Activated CD4-positive, alpha-beta T cell treated with anti-CD3 and anti-CD28 coated beads, Interleukin-2, amount 50 U/mL, for 16 hours (primary cell): ENCODE results near the gene POLDIP2.

Source experiments
- DNase-seq: peaks from one replicate; pipeline ENCODE4 v3.0.0-alpha.2; 2020

POLDIP2 gene

GRCh38 chr17:28335201-28335958, 21.9 kb downstream of the POLDIP2 start, which contains the start of the genes IFT20 and TNFAIP1:
Gene IFT20 (minus strand): TSS chr17:28335472. CDS start chr17:28331985, 3,487 bp downstream.
Gene TNFAIP1 (plus strand): TSS chr17:28335761. CDS start chr17:28339522, 3,761 bp downstream.
- DNase-seq: peak; percentile 99

DNA sequence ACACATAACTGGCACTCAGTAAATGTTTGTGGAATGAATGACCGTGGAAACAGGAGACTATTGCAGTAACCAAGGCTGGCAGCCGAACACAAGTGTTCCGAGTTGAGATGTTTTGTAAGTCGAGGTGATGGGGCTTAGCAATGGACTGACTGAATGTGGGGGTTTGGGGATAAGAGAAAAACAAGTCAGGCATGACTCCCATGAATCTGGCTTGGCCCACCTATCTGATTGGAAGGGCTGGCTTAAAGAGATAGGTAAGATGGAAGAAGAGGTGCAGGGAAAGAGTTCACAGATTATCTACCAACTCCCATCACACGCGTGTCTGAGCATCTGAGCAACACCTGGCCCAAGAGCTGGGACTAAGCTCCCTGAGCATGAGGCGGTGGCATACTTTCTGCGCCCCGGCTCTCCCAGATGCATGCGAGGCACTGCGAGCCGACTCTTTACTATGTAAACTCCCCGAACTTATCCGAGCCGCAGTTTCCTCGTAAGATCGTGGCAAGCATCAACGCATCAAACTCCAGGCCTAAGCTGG, 22.6 kb downstream of the POLDIP2 start:
- no peak for DNase-seq

DNA sequence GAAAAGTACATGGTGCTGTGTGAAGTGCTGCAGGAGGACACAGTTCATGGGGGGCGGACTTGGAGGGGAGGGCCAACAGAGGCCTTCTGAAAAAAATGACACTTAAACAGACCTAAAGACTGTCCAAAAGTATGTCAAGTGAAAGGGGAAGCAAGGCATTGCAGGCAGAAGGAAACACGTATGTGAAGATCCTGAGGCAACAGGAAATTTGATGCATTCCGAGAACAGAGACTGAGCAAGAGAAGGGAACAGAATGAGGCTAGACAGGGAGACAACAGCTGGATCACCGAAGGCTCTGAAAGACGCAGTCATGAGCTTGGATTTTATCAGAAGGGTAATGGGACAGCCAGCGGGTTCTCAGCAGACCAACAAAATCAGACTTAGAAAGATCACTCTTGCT, 23.2 kb downstream of the POLDIP2 start:
- no peak for DNase-seq

GRCh38 chr17:28333083-28333746, 24.1 kb downstream of the POLDIP2 start:
- DNase-seq: no peak

DNA sequence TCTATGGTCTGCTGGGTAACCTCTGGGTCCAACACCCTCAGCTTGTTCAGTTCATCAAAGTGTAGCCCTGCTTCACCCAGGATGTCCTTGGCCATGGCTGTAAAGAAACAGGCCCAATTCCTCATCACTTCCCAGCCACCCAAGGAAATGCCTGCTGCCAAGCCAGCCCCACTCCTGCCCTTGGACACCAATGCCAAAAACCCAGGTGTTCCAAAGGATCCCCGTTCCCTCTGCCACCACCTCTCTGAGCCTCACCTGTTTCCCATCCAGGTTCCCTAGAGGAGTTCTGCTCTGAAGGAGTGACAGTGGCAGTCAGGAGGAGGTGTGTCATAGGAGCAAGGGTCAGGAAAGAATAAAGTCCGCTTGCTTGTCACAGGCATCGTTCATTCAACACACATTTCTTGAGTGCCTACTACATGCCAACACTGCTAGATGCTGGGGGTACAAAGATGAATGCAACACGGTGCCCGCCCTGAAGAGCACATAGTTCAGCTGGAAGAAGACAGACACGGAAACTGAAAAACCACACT, 25.4 kb downstream of the POLDIP2 start:
- DNase-seq: no peak

DNA sequence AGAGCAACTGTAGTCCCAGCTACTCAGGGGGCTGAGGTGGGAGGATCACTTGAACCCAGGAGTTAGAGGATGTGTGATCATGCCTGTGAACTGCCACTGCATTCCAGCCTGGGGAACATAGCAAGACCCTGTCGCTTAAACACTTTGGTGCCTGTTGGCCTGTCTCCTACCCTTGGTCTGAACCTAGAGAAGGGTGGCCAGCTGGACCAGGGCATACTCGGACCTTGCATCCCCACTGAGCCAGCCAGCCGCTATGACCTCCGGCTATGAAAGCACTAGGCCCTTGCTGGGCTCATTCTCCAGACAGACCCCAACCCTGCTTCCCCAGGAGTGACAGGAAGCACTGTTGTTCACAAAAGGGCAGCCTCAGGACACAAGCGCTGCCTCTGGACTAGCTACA, 26.7 kb downstream of the POLDIP2 start:
- DNase-seq: no peak

DNA sequence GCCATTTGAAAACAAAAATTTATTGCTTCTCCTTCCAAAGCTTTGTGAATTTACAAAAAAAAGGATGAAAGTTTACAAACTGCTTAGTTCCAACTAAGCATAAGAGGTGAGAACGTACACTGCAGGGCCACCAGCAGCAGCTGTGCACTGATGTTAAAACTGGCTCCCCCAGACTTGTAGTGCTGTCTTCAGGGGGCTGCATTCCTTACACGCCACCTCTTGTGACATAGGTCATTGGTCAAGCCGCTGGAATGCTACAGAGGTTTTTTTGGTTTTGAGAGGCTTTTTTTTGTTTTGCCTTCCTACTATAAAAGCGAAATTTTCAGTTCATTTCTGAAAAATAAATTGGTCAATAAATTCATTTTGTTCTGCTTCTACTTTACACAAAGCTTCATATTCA, 29.0 kb downstream of the POLDIP2 start:
- DNase-seq: no peak

DNA sequence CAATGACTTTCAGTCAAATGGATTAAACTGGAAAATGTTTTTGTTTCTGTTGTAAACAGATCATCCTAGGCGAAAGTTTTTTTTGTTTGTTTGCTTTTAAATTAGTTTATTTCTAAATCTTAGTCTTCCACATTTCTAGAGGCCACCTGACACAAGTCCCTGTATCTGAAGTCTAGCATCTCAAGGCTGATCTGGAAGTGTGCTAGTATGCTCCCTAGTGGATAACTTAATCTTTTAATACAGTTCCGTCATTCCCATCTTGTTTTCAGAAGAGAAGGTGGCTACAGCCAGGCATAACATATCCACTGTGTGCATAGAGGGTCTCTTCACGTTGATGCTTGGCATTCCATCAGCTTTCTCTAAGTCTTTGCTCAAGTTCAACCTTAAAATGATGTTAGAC, 29.6 kb downstream of the POLDIP2 start:
- no peak for DNase-seq

DNA sequence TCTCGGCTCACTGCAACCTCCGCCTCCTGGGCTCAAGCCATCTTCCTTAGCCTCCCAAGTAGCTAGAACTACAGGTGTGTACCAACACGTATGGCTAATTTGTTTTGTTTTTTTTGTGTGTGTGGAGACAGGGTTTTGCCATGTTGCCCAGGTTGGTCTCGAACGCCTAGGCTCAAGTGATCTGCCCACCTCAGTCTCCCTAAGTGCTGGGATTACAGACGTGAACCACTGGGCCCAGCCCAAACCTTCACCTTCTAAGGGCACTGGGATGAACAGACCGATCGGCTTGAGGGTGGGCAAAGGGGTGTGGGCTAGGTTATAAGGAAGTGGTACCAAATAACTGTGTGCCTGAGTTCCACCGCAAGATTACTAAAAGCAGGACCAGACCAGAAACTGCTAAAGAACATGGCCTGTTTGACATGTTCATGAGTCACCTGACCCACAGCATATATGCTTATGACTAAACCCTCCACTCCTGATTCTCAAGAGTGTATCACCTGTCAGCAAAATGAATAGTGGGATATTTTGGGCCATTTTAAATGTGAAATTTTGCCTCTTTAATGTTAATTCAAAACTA, 30.2 kb downstream of the POLDIP2 start:
- peak; percentile 87 for DNase-seq

DNA sequence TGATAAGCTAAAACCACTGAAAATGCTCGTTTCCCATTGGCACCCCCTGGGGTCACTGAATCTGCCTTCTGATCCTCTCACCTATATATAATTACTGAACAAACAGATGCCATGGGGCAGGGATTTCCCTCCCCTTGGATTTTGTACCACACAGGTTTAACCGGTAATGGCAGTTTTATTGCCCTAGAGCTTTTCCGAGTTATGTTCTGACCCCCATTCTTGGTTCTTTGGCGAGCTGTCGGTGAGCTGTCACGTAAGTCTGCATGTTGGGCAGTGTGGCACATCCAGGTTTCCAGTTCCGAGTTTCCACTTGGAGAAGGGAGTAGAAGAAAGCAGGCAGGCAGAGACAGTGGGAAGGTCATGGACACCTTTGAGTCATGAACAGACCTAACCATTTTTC, 31.2 kb downstream of the POLDIP2 start:
- DNase-seq: no peak

DNA sequence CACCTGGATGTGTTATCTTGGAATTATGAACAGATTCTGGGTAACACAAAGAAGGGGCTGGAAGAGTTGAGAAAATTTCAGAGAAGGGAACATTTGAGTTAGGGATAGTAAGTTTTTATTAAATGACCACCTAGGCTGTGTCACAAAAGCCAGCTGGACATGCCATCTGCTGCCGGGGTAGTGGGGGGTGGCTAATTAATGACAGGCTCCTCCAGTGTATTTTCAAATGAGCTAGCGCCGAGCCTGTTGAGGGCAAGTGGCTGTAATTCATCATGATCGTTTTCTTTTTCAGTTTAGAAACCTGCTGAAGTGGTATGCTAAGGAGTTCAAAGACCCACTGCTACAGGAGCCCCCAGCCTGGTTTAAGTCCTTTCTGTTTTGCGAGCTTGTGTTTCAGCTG, 32.1 kb downstream of the POLDIP2 start:
- no peak for DNase-seq

DNA sequence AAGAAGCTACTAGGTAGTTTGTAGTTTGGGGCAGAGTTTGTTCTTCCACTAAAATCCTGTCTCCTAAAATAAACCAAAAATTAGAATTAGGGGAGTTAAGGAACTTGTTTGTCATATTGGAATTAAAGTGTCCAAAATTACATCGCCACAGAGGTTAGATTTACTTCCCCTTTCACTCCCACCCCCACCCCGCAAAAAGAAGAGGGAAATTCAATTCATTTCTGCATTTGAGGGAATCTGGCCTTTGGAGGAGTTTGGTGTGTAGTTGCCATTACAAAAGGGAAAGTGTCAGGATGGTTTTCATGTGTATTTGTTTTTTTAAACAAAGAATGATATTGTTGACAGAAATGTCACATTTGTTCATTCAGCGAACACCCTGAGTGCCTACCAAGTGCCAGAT, 32.5 kb downstream of the POLDIP2 start:
- DNase-seq: no peak

GRCh38 chr17:28324267-28324745, 33.0 kb downstream of the POLDIP2 start:
- no peak for DNase-seq

- no peak for DNase-seq
These were observed 36.9 kb downstream of the POLDIP2 start for GRCh38 chr17:28320215-28321061.

- DNase-seq: no peak
These were observed 37.8 kb downstream of the POLDIP2 start for GRCh38 chr17:28319598-28319935.

DNA sequence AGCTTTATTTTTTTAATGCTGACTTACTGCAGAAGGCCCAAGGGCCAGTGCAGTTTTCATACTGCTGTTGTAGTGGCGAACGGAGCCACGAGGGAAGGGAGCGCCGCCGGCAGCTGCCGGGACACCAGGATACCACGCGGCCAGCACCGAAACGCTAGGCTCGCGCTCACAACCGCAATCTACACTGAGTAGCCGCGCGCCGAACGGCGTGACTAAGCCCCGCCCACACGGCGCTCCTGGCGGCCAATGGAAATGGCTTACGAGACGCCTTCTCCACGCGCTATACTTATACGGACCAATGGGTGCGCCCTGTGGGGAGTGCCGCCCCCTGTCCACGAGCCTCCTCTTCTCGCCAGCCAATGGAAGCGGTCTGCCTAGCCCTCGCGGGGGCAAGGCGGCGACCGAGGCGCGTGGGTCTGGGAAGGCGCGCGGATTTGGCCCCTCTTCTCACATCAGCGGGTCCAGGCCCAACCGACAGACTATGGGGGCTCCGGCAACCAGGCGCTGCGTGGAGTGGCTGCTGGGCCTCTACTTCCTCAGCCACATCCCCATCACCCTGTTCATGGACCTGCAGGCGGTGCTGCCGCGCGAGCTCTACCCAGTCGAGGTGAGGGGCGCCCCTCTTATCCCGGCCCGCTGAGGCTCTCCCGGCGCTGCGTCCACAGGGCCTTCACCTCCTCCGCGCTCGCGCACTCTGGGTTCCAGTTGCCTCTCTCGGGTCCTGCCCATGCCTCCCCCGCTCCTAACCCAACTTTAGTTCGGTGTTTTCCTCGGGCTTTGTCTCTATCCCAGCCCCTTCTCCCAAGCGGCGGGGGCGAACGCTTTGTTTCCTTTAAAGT, 38.3 kb downstream of the POLDIP2 start, which contains the start of gene TMEM97:
Gene TMEM97, plus strand, starts transcription at position 442 of the 839 bp plus-strand sequence. Its CDS starts 40 bp downstream, at position 482.
- peak; percentile 98 for DNase-seq

DNA sequence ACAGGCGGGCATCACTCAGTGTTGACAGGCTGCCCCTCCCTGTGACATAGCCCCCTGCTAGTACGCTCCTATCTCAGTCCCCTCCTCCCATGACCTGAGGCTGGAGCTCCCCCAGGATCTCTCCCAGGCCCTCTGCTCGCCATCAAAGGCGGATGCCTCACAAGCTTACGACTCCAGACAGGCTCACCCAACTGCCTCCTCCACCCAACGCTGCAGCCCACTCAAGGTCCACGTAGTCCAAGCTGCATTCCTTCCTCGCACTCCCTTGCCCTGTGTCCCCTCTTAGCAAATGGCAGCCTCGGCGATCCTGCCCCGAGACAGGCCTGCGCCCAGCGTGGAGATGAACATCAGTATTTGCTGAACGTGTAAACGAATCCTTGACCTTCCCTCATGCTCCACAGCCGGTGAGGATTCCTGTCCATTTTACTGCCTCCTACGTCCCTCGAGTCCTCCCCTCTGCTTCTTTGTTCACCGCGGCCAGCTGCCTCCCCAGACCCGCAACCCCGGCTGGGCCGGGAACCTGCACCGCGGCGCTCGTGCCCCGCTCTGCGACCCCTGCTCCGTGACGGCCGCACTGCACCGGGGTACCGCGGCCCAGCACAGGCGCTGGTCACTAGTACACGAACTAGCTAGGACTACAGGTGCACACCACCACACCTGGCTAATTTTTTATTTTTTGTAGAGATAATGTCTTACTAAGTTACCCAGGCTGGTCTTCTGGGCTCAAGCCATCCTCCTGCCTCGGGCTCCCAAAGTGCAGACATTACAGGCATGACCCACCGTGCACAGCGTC, 39.2 kb downstream of the POLDIP2 start:
- DNase-seq: no peak

DNA sequence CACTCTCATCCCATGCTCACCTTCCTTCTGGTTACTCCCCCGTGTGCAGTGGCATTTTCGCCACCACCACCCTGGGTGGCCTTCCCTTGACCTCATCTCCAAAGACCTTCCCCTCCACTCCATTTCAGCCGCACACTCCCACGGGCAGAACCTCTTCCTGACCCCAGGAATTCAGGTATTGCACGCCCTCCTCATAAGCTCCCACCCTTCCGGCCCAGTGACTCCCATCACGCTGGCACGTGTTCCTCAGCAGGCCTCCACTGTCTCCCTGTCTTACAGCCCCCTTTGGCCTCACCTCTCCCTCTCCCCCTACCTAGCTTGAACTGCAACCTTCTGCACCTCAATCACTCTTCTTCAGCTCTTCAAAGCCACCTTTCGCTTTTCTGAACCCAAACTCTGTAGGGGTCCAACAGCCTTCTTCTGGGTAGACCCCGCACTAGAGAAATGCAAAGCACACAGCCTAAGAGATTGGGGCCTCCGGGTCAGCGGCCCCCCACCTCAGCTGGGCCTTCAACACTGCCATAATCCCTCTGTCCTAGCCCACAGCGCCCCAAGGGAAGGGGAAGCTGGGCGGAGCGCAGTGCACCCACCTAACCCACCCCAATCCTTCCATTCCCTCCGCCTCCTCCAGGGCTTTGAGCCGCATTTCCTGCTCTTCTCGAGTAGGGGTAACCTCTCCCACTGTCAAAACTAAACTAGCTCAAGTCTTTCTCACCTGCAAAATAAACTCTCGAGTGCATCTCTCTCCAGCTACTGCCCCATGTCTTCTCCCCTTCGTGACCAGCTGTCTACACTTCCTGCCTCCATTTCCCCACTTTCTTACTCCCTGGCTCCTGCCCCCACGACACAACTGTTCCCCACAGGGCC, 40.0 kb downstream of the POLDIP2 start:
- no peak for DNase-seq
